Measurements from ENCODE around the gene KDM4C. TPM values are rescaled to one million over a fixed set of nuclear protein-coding genes. Genes with fewer than 3 reads are reported as not detected.

Gene KDM4C
- total and polyA plus RNA-seq, 2 of the 4 experiments (the other 2 are of a cell fraction) = 11.8 to 23.8 TPM

DNA sequence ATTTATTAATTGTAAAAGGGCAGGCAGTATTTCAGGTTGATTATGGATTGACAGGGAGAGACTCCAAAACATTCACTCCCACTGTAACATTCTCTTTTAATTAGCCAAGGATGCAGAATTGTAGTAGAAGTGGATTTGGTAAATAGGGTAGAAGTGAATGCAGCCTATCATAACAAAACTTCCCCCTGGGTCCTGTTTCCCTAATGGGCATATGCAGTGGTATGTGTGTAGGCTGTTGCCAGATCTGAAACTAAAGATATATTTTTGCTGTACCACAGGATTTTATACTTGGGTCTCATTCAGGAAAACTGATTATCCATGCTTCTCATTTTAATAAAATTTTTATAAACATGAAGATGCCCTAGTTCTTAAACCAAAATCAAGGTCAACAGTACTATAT lies 351.2 kb downstream of the KDM4C start:
- Histone ChIP-seq H3K18ac (ENCODE audit: low read depth, low read length) (no peak overlapping the region), H3K9me1 (ENCODE audit: insufficient read depth, low read length) (no peaks in the 10 kb centered on the region; the same call in 1 of the 2 replicates), H4K91ac (ENCODE audit: insufficient read depth, low read depth, low read length) (no peak overlapping the region), H4K20me1 (ENCODE audit: insufficient read depth, low read length) (no peaks in the 10 kb centered on the region), H2BK5ac (ENCODE audit: low read depth, low read length, poor library complexity, severe bottlenecking) (no peak overlapping the region), H3K79me1 (ENCODE audit: low read depth in 1 of 2, low read length in 2 of 2) (no peaks in the 10 kb centered on the region), H3K4me1 (ENCODE audit: control insufficient read depth, insufficient read depth, low read length) (no peaks in the 10 kb centered on the region), H3K23ac (ENCODE audit: low read depth, low read length) (no peak overlapping the region), H3K4ac (ENCODE audit: low read depth, low read length) (no peak overlapping the region), H4K5ac (ENCODE audit: low read depth, low read length) (no peak overlapping the region), H2BK120ac (ENCODE audit: low read depth, low read length) (no peak overlapping the region), H2AK5ac (ENCODE audit: low read depth, low read length) (no peak overlapping the region), H3K14ac (replicated peaks; ENCODE audit: low read depth, low read length) (no peak overlapping the region), H2BK15ac (ENCODE audit: low read depth, low read length) (no peak overlapping the region), H3K36me3 (ENCODE audit: control insufficient read depth, insufficient read depth, low read length) (peaks cover 5% of the 10 kb centered on the region), H3K56ac (ENCODE audit: extremely low read depth, insufficient read depth, low read length) (no peak overlapping the region), H3K9ac (ENCODE audit: low read depth, low read length) (no peak overlapping the region), H3K4me3 (ENCODE audit: insufficient read depth, low read depth, low read length) (no peak overlapping the region), H3K4me2 (ENCODE audit: low read depth, low read length) (no peak overlapping the region), H3K27ac (ENCODE audit: insufficient read depth, low read length) (no peak overlapping the region), H2AFZ (replicated peaks; ENCODE audit: low read length, poor library complexity) (no peak overlapping the region), H2BK20ac (ENCODE audit: low read depth, low read length) (no peak overlapping the region), H4K8ac (ENCODE audit: low read depth in 2 of 2, low read length in 2 of 2) (no peak overlapping the region), H2AK9ac (replicated peaks; ENCODE audit: low read depth, low read length, poor library complexity) (no peak overlapping the region), H3K9me3 (ENCODE audit: control insufficient read depth, insufficient read depth, low read length) (no peaks in the 10 kb centered on the region), H3K27me3 (ENCODE audit: control insufficient read depth, insufficient read depth, low read length) (no peaks in the 10 kb centered on the region)
- in situ Hi-C loops (cut with MboI; ENCODE audit: low sequenced_read_pairs) (no loop called here), dilution Hi-C loops (cut with HindIII; ENCODE audit: low sequenced_read_pairs, unreplicated experiment) (no loop called here), intact Hi-C loops (cut with micrococcal nuclease) (no loop called here)
- ATAC-seq (ENCODE audit: low read depth) (no peak), DNase-seq (no peak)
- no peak for TF ChIP-seq SMC3 (IDR thresholded peaks at IDR 0.05; ENCODE audit: low read depth, low read length)
- no peak for TF ChIP-seq MAZ (IDR thresholded peaks at IDR 0.05; ENCODE audit: borderline replicate concordance, low read depth, low read length)
- no peak for TF ChIP-seq BHLHE40 (IDR thresholded peaks at IDR 0.05; ENCODE audit: low read depth, low read length)
- TF ChIP-seq, protein P1, sequence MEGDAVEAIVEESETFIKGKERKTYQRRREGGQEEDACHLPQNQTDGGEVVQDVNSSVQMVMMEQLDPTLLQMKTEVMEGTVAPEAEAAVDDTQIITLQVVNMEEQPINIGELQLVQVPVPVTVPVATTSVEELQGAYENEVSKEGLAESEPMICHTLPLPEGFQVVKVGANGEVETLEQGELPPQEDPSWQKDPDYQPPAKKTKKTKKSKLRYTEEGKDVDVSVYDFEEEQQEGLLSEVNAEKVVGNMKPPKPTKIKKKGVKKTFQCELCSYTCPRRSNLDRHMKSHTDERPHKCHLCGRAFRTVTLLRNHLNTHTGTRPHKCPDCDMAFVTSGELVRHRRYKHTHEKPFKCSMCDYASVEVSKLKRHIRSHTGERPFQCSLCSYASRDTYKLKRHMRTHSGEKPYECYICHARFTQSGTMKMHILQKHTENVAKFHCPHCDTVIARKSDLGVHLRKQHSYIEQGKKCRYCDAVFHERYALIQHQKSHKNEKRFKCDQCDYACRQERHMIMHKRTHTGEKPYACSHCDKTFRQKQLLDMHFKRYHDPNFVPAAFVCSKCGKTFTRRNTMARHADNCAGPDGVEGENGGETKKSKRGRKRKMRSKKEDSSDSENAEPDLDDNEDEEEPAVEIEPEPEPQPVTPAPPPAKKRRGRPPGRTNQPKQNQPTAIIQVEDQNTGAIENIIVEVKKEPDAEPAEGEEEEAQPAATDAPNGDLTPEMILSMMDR (conservative IDR thresholded peaks at IDR 0.05; ENCODE audit: low read depth, low read length) = no peak
- no peak for TF ChIP-seq FOS (IDR thresholded peaks at IDR 0.05; ENCODE audit: low read depth, low read length)
- TF ChIP-seq, protein P2, sequence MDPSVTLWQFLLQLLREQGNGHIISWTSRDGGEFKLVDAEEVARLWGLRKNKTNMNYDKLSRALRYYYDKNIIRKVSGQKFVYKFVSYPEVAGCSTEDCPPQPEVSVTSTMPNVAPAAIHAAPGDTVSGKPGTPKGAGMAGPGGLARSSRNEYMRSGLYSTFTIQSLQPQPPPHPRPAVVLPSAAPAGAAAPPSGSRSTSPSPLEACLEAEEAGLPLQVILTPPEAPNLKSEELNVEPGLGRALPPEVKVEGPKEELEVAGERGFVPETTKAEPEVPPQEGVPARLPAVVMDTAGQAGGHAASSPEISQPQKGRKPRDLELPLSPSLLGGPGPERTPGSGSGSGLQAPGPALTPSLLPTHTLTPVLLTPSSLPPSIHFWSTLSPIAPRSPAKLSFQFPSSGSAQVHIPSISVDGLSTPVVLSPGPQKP (IDR thresholded peaks at IDR 0.05; ENCODE audit: borderline replicate concordance, low read depth, low read length) = no peak
- no peak for TF ChIP-seq MAFK (IDR thresholded peaks at IDR 0.05; ENCODE audit: low read depth, low read length)
- no peak for TF ChIP-seq RAD21 (IDR thresholded peaks at IDR 0.05; ENCODE audit: low read length)
- TF ChIP-seq CEBPB (IDR thresholded peaks at IDR 0.05; ENCODE audit: low read depth, low read length) = no peak
- no peak for TF ChIP-seq RFX5 (IDR thresholded peaks at IDR 0.05; ENCODE audit: low read depth, low read length)
- TF ChIP-seq POLR2A (IDR thresholded peaks at IDR 0.05; ENCODE audit: low read depth, low read length) = no peak
- TF ChIP-seq MXI1 (IDR thresholded peaks at IDR 0.05; ENCODE audit: borderline replicate concordance, low read depth, low read length) = no peak
- no peak for TF ChIP-seq CHD1 (IDR thresholded peaks at IDR 0.05; ENCODE audit: low read depth, low read length)
- TF ChIP-seq RCOR1 (IDR thresholded peaks at IDR 0.05; ENCODE audit: insufficient replicate concordance, low read length) = no peak
- TF ChIP-seq, protein P3, sequence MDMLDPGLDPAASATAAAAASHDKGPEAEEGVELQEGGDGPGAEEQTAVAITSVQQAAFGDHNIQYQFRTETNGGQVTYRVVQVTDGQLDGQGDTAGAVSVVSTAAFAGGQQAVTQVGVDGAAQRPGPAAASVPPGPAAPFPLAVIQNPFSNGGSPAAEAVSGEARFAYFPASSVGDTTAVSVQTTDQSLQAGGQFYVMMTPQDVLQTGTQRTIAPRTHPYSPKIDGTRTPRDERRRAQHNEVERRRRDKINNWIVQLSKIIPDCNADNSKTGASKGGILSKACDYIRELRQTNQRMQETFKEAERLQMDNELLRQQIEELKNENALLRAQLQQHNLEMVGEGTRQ (IDR thresholded peaks at IDR 0.05; ENCODE audit: low read depth, low read length) = no peak
- TF ChIP-seq NFE2L2 (IDR thresholded peaks at IDR 0.05; ENCODE audit: low read depth, low read length) = no peak
- CTCF ChIA-PET = no interaction called here
- POLR2A ChIA-PET (ENCODE audit: unreplicated experiment) = no interaction called here
- BruUV-seq (replicated peaks) = no TSS peak
